ENCODE measurements around the gene GRAMD1C.

GRCh38 chr3:113927556-113927955 lies 89.0 kb downstream of the GRAMD1C start:
- no peak for TF ChIP-seq CTCF (conservative IDR thresholded peaks at IDR 0.05; ENCODE audit: low read length)
- no peak for TF ChIP-seq EZH2phosphoT487 (IDR thresholded peaks at IDR 0.05; ENCODE audit: borderline replicate concordance, low read depth, low read length)

All from OCI-LY7 (cell line).